SU-DHL-6 (cell line): ENCODE measurements around the gene GCNT1.

Experiments used
- EZH2phosphoT487 ChIP-seq: fragments of 200-600 bp; sonication (generic), shearing (Covaris generic); conservative IDR thresholded peaks from 2 replicates; pipeline ENCODE4 v1.6.1; 2018; ENCODE audit warnings: mild to moderate bottlenecking, antibody characterized with exemption, low read length, moderate library complexity, mixed read lengths
- TF ChIP-seq, protein P1 (sequence below): fragments of 200-600 bp; sonication (generic); IDR thresholded peaks from one replicate; pipeline ENCODE4 v1.5.1; 2017; ENCODE audit warnings: antibody characterized with exemption, mild to moderate bottlenecking, low read length, moderate library complexity; ENCODE audit not compliant: insufficient read depth, poor library complexity, severe bottlenecking

GRCh38 chr9:76463211-76463610 is 4.2 kb downstream of the GCNT1 start:
- TF ChIP-seq, protein P1, sequence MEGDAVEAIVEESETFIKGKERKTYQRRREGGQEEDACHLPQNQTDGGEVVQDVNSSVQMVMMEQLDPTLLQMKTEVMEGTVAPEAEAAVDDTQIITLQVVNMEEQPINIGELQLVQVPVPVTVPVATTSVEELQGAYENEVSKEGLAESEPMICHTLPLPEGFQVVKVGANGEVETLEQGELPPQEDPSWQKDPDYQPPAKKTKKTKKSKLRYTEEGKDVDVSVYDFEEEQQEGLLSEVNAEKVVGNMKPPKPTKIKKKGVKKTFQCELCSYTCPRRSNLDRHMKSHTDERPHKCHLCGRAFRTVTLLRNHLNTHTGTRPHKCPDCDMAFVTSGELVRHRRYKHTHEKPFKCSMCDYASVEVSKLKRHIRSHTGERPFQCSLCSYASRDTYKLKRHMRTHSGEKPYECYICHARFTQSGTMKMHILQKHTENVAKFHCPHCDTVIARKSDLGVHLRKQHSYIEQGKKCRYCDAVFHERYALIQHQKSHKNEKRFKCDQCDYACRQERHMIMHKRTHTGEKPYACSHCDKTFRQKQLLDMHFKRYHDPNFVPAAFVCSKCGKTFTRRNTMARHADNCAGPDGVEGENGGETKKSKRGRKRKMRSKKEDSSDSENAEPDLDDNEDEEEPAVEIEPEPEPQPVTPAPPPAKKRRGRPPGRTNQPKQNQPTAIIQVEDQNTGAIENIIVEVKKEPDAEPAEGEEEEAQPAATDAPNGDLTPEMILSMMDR = no peak
- TF ChIP-seq EZH2phosphoT487 = no peak
